ENCODE data around the gene ACAT2.
"Not testable (repeated sequence)": the region's sequence is repeated elsewhere in the genome, so short reads cannot be mapped to it uniquely, and the experiment has no call there.

Gene ACAT2

GRCh38 chr6:159761873-159762680, at the start of gene ACAT2:
Gene ACAT2, plus strand, starts transcription at chr6:159762045. Its CDS starts 43 bp downstream, at chr6:159762088.
- DNase-seq: peak; percentile 75 to 96 (median 94)

GRCh38 chr6:159712389-159712788, 49.5 kb upstream of the ACAT2 start:
- not testable (repeated sequence) for DNase-seq

- no peak for DNase-seq
These were observed 47.9 kb upstream of the ACAT2 start for GRCh38 chr6:159713984-159714383.

GRCh38 chr6:159714404-159714803, 47.4 kb upstream of the ACAT2 start:
- DNase-seq: no peak

GRCh38 chr6:159715166-159715565, 46.7 kb upstream of the ACAT2 start:
- no peak for DNase-seq

GRCh38 chr6:159715605-159716004, 46.2 kb upstream of the ACAT2 start:
- no peak for DNase-seq

GRCh38 chr6:159716247-159717096, 45.4 kb upstream of the ACAT2 start:
- DNase-seq: peak in 2 of 14 donors; percentile 28 to 60

- DNase-seq: no peak
These were observed 43.2 kb upstream of the ACAT2 start for GRCh38 chr6:159718634-159719033.

GRCh38 chr6:159719287-159719686, 42.6 kb upstream of the ACAT2 start:
- no peak for DNase-seq

- DNase-seq: no peak
These were observed 41.1 kb upstream of the ACAT2 start for GRCh38 chr6:159720708-159721107.

GRCh38 chr6:159721981-159722380, 39.9 kb upstream of the ACAT2 start:
- not testable (repeated sequence) for DNase-seq

GRCh38 chr6:159722655-159723054, 39.2 kb upstream of the ACAT2 start:
- DNase-seq: no peak

GRCh38 chr6:159723259-159723658, 38.6 kb upstream of the ACAT2 start:
- no peak for DNase-seq

- DNase-seq: no peak
These were observed 37.1 kb upstream of the ACAT2 start for GRCh38 chr6:159724778-159725177.

GRCh38 chr6:159725208-159725607, 36.6 kb upstream of the ACAT2 start:
- not testable (repeated sequence) for DNase-seq

- DNase-seq: peak in 1 of 14 donors; percentile 31
These were observed 35.5 kb upstream of the ACAT2 start for GRCh38 chr6:159726255-159726917.

GRCh38 chr6:159726918-159727716, 34.7 kb upstream of the ACAT2 start, which contains the start of gene WTAP:
Gene WTAP, plus strand, starts transcription at chr6:159727506. Its CDS starts 8,760 bp downstream, at chr6:159736266.
- peak; percentile 81 to 98 (median 94) for DNase-seq

GRCh38 chr6:159727717-159728445, 34.0 kb upstream of the ACAT2 start:
- DNase-seq: peak in 3 of 14 donors; percentile 76 to 84 (median 78)

GRCh38 chr6:159728531-159728964, 33.3 kb upstream of the ACAT2 start:
- no peak for DNase-seq

- peak in 1 of 14 donors; percentile 1 for DNase-seq
These were observed 32.1 kb upstream of the ACAT2 start for GRCh38 chr6:159729598-159730331.

Data from C1 segment of cervical spinal cord (tissue), 14 donors.